ENCODE measurements around the gene LPIN1. TPM values are rescaled to one million over a fixed set of nuclear protein-coding genes. Genes with fewer than 3 reads are reported as not detected.

The LPIN1 gene
- total RNA-seq, 1 experiment from 2014 or later: 4.4 TPM

GRCh38 chr2:11722292-11723060, 24.0 kb upstream of the LPIN1 start:
- H3K79me2 ChIP-seq (ENCODE audit: insufficient read depth, low read length): no peaks in the 10 kb centered on the region
- H3K14ac ChIP-seq (ENCODE audit: insufficient read depth, low read length): no peak overlapping the region
- H3K9me3 Mint-ChIP-seq: no peaks in the 10 kb centered on the region
- H2BK12ac ChIP-seq (ENCODE audit: insufficient read length, low read depth, low read length): no peak overlapping the region
- no peaks in the 10 kb centered on the region for H3K36me3 Mint-ChIP-seq (ENCODE audit: insufficient read depth in 1 of 3, low read depth in 3 of 3)
- no CpG with 5 or more reads among the region's 3 CpGs for whole genome bisulfite sequencing (ENCODE audit: extremely low coverage, insufficient read length, low lambda C conversion rate)
- no peak overlapping the region for H3K4me2 ChIP-seq (ENCODE audit: insufficient read depth, insufficient read length, low read length)
- no peak overlapping the region for H4K91ac ChIP-seq (ENCODE audit: insufficient read length, low read depth, low read length)
- TF ChIP-seq CTCF (conservative IDR thresholded peaks at IDR 0.05): no peak
- no peaks in the 10 kb centered on the region for H3K9me3 ChIP-seq (ENCODE audit: control insufficient read depth, low read depth, low read length)
- H3K9ac ChIP-seq (ENCODE audit: extremely low read depth, insufficient read length, low read length): no peak overlapping the region
- H2BK15ac ChIP-seq (ENCODE audit: low read depth, low read length): no peak overlapping the region
- peaks cover 2% of the 10 kb centered on the region for H3K27me3 Mint-ChIP-seq (ENCODE audit: low read depth)
- H3K27ac Mint-ChIP-seq: no peak overlapping the region; a peak in 1 of 7 replicates
- H3K27ac ChIP-seq (ENCODE audit: insufficient read length, low read depth, low read length): no peak overlapping the region
- no peak overlapping the region for H2BK20ac ChIP-seq (ENCODE audit: low read depth, low read length, poor library complexity, severe bottlenecking)
- no peak overlapping the region for H2BK120ac ChIP-seq (ENCODE audit: low read depth, low read length, poor library complexity, severe bottlenecking)
- peaks cover 4% of the 10 kb centered on the region; the same call in 1 of the 2 replicates for H3K4me1 ChIP-seq (ENCODE audit: insufficient read depth, low read length)
- no peak overlapping the region for H2AK5ac ChIP-seq (ENCODE audit: insufficient read length, low read length)
- no peak overlapping the region for H3K23ac ChIP-seq (ENCODE audit: insufficient read length, low read depth, low read length)
- H3K23me2 ChIP-seq (ENCODE audit: insufficient read length, low read depth, low read length, poor library complexity, severe bottlenecking): no peaks in the 10 kb centered on the region
- H3K4me3 Mint-ChIP-seq: no peak overlapping the region
- peaks cover 20 to 25% of the 10 kb centered on the region in 2 experiments for H3K4me1 Mint-ChIP-seq
- no peak overlapping the region for H3K4ac ChIP-seq (ENCODE audit: low read depth, low read length)
- H3K56ac ChIP-seq (ENCODE audit: insufficient read length, low read depth, low read length): no peak overlapping the region
- H4K5ac ChIP-seq (ENCODE audit: insufficient read length, low read depth, low read length): no peak overlapping the region
- no peak overlapping the region for H4K8ac ChIP-seq (replicated peaks; ENCODE audit: insufficient read length, low read depth, low read length)
- no peaks in the 10 kb centered on the region for H3K79me1 ChIP-seq (ENCODE audit: insufficient read depth, low read depth, low read length, poor library complexity, severe bottlenecking)
- H2AFZ ChIP-seq (ENCODE audit: low read length): no peak overlapping the region
- H2BK5ac ChIP-seq (ENCODE audit: insufficient read length, low read length): no peak overlapping the region
- no peaks in the 10 kb centered on the region for H3K27me3 ChIP-seq (ENCODE audit: insufficient read depth, low read length)
- no peak for DNase-seq
- no peaks in the 10 kb centered on the region for H4K20me1 ChIP-seq (ENCODE audit: control insufficient read depth, insufficient read depth, insufficient read length)
- no peak overlapping the region for H3K18ac ChIP-seq (ENCODE audit: insufficient read length, low read depth, low read length)
- no peak overlapping the region for H3T11ph ChIP-seq (ENCODE audit: low read length)

Measured in H9 (cell line).